ENCODE results near the gene ROBO2. TPM values are rescaled to one million over a fixed set of nuclear protein-coding genes. Genes with fewer than 3 reads are reported as not detected.
A peak's percentile ranks its signal among the peaks of the same experiment; 100 is the strongest.

The ROBO2 gene
- total RNA-seq, 1 donor from 2014 or later = 3.9 TPM

DNA sequence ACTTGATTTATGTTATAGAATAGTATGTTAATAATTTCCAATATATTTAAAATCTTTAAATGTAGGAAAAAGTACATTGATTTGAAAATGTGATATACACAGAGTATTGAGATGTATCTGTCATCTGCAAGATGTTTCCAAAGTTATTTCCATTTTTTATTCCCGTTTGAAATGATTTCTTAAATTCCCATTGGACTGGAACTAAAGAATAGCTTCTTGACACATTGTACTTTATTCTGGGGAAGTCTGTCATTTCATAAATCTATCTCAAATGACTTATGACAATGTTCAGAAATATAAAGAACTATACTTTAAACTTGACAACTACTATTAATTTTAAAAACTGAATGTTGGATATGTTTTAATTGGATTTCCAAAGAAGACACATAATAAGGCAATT lies 489.6 kb downstream of the ROBO2 start:
- Histone ChIP-seq H3K36me3 (ENCODE audit: control insufficient read depth, insufficient read depth, low read length) (no peaks in the 10 kb centered on the region), H3K27me3 (ENCODE audit: control insufficient read depth, insufficient read depth, low read length) (no peaks in the 10 kb centered on the region), H3K4me3 (ENCODE audit: low read depth, low read length) (no peak overlapping the region)
- no peak for DNase-seq (ENCODE audit: low read depth)
- TF ChIP-seq, protein P1, sequence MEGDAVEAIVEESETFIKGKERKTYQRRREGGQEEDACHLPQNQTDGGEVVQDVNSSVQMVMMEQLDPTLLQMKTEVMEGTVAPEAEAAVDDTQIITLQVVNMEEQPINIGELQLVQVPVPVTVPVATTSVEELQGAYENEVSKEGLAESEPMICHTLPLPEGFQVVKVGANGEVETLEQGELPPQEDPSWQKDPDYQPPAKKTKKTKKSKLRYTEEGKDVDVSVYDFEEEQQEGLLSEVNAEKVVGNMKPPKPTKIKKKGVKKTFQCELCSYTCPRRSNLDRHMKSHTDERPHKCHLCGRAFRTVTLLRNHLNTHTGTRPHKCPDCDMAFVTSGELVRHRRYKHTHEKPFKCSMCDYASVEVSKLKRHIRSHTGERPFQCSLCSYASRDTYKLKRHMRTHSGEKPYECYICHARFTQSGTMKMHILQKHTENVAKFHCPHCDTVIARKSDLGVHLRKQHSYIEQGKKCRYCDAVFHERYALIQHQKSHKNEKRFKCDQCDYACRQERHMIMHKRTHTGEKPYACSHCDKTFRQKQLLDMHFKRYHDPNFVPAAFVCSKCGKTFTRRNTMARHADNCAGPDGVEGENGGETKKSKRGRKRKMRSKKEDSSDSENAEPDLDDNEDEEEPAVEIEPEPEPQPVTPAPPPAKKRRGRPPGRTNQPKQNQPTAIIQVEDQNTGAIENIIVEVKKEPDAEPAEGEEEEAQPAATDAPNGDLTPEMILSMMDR (IDR thresholded peaks at IDR 0.05; ENCODE audit: insufficient read depth, low read length, poor library complexity, severe bottlenecking) = no peak

DNA sequence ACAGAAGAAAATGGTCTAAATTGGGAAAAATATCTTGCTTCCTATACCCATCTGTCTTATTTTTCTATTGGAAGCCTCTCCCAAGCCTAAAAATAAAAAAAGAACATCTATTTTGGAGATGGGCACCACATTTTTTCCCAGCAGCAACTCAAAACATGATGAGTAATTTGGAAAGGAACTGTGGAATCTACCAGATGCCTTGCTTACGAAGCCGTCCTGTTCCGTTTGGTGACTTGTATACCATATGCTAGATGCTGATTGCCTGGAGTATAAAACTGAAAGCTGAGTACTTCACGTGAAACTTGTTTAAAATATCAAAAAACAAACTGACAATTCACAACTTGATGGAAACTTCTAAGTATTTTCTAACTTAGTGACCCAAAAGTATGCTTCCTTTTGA lies 491.0 kb downstream of the ROBO2 start:
- Histone ChIP-seq H3K36me3 (ENCODE audit: control insufficient read depth, insufficient read depth, low read length) (no peaks in the 10 kb centered on the region), H3K27me3 (ENCODE audit: control insufficient read depth, insufficient read depth, low read length) (no peaks in the 10 kb centered on the region), H3K4me3 (ENCODE audit: low read depth, low read length) (no peak overlapping the region)
- no peak for DNase-seq (ENCODE audit: low read depth)
- TF ChIP-seq, protein P1 (IDR thresholded peaks at IDR 0.05; ENCODE audit: insufficient read depth, low read length, poor library complexity, severe bottlenecking) = no peak

DNA sequence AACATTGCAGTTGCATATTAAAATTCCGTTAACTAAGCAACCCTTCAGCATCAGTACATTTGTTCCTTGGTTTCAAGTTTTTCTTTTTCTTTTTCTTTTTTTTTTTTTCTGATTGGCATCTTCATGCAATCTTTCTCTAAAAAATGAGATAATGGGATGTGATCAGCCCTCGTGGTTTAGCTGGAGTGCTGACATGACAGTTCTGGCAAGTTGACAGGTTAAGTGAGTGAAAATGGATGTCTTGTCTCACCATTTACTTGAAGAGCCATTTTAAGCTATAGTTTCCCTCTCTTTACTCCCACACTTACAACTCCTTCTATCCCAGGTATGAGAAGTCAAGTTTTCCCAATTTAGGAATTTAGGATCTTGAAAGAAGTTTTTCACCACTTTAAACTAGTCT lies 495.2 kb downstream of the ROBO2 start:
- TF ChIP-seq, protein P1 (IDR thresholded peaks at IDR 0.05; ENCODE audit: insufficient read depth, low read length, poor library complexity, severe bottlenecking) = no peak

DNA sequence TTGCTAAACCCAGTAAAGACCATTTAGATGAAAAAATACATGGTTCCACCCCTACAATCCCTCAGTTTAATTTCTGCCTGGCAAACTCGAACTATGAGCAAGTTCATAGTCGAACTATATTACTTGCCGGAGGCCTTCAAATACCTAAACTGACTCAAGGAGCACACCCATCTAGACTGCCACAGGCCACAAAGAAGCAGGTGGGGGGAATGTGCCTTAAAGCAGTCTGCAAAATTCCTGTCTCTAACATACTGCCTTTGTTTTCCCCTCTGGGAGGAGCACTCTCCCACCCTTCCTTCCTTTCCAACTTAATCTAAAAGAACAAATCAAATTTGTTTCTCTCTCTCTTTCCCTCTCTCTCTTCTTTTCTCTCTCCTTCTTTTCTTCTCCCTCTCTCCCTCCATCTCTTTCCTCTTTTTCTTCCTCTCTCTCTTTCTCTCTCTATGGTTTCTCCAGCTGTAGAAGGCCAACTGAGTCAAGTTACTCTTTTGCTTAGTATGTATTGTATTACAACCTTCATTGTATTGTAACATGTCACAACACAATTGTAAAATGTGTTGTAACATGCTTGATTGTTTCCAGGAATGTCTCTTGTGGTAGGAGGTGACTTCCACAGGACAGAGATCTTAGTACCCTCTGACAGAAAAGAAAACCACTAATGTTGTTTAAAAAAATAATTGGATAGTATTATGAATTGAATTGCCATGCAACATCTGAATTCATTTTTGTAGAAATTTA lies 496.3 kb downstream of the ROBO2 start:
- DNase-seq (ENCODE audit: low read depth) = no peak
- TF ChIP-seq, protein P1 (IDR thresholded peaks at IDR 0.05; ENCODE audit: insufficient read depth, low read length, poor library complexity, severe bottlenecking) = peak; percentile 7
- H3K27me3 ChIP-seq (ENCODE audit: control insufficient read depth, insufficient read depth, low read length) = no peaks in the 10 kb centered on the region
- H3K36me3 ChIP-seq (ENCODE audit: control insufficient read depth, insufficient read depth, low read length) = no peaks in the 10 kb centered on the region
- no peak overlapping the region for H3K4me3 ChIP-seq (ENCODE audit: low read depth, low read length)

More for the DNA sequence above, 495.2 kb downstream of the ROBO2 start:
- H3K27me3 ChIP-seq (ENCODE audit: control insufficient read depth, insufficient read depth, low read length) = no peaks in the 10 kb centered on the region
- H3K36me3 ChIP-seq (ENCODE audit: control insufficient read depth, insufficient read depth, low read length) = no peaks in the 10 kb centered on the region
- no peak overlapping the region for H3K4me3 ChIP-seq (ENCODE audit: low read depth, low read length)
- DNase-seq (ENCODE audit: low read depth) = no peak

DNA sequence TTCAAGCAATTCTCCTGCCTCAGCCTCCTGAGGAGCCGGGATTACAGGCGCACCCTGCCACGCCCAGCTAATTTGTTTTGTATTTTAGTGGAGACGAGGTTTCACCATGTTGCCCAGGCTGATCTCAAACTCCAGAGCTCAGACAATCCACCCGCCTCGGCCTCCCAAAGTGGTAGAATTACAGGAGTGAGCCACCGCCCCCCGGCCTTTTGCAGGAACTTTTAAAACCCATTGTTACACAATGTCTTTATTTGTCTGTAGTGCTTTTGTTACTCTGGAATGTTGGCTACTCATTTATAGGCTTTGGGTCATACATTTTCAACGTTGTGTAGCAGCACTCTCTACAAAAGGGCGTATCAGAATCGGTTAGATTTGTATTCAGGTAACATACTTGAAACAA lies 499.1 kb downstream of the ROBO2 start:
- Histone ChIP-seq H3K4me3 (ENCODE audit: low read depth, low read length) (no peak overlapping the region), H3K36me3 (ENCODE audit: control insufficient read depth, insufficient read depth, low read length) (no peaks in the 10 kb centered on the region), H3K27me3 (ENCODE audit: control insufficient read depth, insufficient read depth, low read length) (no peaks in the 10 kb centered on the region)
- DNase-seq (ENCODE audit: low read depth) = no peak
- TF ChIP-seq, protein P1 (IDR thresholded peaks at IDR 0.05; ENCODE audit: insufficient read depth, low read length, poor library complexity, severe bottlenecking) = no peak

DNA sequence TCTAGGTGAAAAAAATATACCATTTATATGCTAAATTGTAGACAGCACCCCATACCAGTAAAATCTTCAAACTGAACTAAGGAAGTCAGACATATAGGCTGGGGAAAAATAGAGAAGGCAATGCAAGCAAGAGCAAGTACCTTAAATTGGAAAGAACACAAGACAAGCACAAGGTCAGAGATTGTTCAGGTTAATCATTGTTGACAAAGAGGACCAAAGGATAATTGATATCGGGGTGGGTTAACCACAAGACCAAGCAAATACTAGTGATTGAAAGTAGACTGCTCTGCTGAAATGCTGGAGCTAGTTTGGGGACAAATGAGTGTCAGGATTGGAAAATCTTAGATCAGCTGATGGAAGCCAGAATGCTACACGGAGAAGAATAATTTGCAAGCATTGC lies 499.8 kb downstream of the ROBO2 start:
- no peaks in the 10 kb centered on the region for H3K36me3 ChIP-seq (ENCODE audit: control insufficient read depth, insufficient read depth, low read length)
- H3K4me3 ChIP-seq (ENCODE audit: low read depth, low read length) = no peak overlapping the region
- TF ChIP-seq, protein P1 (IDR thresholded peaks at IDR 0.05; ENCODE audit: insufficient read depth, low read length, poor library complexity, severe bottlenecking) = no peak
- DNase-seq (ENCODE audit: low read depth) = no peak
- no peaks in the 10 kb centered on the region for H3K27me3 ChIP-seq (ENCODE audit: control insufficient read depth, insufficient read depth, low read length)
